GM21360 (cell line): ENCODE measurements around the gene SLC25A6.
"Not testable (repeated sequence)": the region's sequence is repeated elsewhere in the genome, so short reads cannot be mapped to it uniquely, and the experiment has no call there.

Source experiments
- ATAC-seq: cut with Tn5 transposase; IDR thresholded peaks from one replicate; pipeline ENCODE4 v1.9.1; 2021; ENCODE audit warnings: mild to moderate bottlenecking, moderate library complexity; ENCODE audit not compliant: unreplicated experiment

The SLC25A6 gene

DNA sequence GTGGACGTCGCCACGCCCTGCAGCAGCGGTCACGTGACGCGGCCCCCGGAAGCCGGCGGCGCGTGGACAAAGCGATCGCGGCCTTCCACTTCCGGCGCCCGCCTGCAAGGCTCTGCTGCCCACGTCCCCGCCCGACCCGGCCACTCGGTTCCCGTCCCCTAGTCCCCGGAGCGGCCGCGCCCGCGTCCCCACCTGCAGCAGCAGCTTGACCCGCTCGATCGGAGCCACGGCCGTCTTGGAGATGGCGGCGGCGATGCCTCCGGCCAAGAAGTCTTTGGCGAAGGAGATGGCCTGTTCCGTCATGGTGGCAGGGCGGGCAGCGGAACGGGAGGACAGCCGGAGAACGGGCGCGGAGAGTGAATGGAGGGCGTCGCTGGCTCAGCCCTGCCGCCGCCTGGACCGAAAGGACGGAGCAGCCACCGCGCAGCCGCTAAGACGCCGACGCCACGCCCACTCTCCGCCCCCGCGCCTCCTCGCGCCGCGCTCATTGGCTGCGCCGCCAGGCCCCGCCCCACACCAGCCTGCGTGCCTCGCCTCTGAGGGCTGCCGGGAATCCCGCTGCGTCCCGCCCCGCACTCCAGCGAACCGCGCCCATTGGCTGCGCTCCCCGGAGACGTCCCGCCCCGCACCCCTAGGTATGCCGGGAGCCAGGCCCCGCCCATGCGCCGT is at the start of gene SLC25A6:
Gene SLC25A6 (minus strand): TSS at position 407 of the 669 bp plus-strand sequence. CDS start 104 bp downstream, at position 303.
- peak; percentile 95 for ATAC-seq

DNA sequence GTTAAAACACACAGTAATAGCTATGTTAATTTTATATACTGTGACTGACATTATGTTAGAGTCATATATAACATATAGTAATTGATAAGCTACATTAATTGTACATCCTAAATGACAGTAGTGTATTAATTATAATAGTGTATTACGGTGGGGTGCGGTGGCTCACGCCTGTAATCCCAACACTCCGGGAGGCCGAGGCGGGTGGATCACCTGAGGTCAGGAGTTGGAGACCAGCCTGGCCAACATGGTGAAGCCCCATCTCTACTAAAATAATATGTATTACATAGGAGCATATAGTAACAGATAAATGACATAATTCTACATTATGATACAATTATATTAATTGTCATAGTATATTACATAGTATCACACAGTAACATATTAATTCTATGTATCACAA is 48.6 kb upstream of the SLC25A6 start:
- ATAC-seq, result no peak

DNA sequence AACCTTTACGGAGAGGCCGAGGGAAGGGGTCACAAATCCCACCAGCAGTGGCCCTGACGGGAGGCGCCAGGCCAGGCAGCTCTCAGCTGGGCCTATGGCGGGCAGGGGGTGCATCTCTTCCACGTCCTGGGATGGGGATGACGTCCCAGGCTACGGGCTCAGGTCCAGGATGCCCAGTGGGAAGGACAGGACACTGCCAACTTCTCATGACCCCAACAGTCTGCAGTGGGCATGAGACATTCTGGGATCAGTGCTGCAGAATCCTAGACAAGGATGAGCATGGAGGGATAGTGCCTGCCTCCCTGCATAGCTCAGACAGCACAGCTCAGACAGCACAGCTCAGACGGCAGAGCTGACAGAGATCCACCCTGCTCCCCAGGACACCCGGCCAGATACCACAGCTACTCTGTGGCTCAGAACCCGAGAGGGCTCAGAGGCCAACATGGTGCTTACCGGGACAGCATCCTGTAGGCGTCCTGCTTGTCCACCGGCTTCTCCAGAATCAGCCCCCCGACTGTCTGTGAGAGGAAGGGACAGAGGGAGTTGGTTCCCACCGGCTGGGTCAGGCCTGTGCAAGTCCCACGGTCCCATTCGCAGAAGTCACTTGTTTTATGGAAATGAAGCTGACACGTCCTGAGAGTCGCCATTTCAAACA is 43.5 kb upstream of the SLC25A6 start:
- no peak for ATAC-seq

DNA sequence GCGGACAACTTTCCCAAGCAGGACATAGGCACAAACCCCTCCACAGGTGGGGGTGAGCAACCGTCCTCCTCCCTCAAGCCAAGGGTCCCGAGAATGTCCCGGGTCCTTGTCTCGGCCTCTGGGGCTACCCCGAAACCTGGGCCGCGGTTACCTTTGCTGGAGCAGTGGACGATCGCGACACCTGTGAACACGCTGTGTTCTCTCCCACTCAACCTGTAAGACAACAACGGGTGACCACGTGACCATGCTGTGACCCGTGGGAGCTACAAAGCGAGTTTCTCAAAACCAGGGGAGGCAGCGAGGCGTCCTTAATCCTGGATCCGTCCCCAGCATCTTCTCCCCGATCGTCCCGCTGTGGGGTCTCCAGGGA is 42.9 kb upstream of the SLC25A6 start:
- no peak for ATAC-seq

DNA sequence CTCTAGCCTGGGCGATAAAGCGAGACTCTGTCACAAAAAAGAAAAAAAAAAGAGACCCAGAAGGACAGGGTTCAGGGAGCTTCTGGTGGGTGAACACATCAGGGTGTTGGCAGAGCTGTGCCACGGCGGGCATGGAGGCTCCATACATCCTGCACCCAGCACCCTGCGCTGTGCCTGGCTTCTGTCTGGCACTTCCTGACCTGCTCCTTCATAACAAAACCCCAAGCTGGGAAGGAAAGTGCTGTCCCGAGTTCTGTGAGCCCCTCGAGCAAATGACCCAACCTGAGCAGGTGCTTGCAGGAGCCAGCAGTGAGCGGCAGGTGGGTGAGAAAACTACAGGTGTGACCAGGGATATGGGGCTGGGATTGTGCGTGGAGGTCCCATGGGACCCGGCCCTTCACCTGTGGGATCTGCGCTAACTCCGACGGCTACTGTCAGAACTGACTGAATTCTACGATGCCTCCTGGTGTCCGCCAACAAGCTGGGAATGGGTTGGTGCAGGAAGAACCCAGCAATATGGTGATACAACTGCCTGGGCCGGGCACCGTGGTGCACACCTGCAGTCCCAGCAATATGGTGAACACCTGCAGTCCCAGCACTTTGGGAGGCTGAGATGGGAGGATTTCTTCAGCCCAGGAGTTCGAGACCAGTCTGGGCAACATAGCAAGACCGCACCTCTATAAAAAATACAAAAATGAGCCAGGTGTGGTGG is 41.9 kb upstream of the SLC25A6 start:
- ATAC-seq, result no peak

DNA sequence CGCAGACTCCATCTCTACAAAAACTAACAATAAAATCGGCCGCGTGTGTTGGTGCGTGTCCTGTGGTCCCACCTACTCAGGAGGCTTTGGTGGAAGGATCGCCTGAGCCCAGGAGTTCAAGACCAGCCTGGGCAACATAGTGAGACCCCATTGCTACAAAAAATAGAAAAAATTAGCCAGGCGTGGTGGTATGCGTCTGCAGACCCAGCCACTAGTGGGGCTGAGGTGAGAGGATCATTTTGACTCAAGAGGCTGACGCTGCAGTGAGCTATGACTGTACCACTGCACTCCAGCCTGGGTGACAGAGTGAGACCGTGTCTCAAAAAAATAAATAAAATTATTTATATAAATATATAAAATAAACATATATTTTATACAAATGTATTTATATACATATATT is 38.5 kb upstream of the SLC25A6 start:
- ATAC-seq, result no peak

DNA sequence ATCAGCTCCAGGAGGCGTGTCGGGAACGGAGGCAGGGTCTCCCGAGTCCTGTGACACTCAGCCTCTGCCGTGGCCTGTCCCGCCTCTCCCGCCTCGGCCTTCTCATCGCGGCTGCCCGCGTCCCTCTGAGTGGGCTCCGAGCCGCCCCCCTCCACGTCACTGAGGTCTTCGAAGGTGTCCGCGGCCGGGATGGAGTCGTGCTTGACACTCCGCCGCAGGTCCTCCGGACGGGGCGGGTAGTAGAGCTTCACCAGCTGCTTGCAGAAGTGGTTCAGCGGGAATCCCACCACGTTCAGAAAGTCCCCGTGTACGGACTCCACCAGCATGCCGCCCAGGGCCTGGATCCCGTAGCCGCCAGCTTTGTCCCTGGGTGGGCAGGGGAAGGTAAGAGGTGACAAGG is 35.8 kb upstream of the SLC25A6 start:
- no peak for ATAC-seq

DNA sequence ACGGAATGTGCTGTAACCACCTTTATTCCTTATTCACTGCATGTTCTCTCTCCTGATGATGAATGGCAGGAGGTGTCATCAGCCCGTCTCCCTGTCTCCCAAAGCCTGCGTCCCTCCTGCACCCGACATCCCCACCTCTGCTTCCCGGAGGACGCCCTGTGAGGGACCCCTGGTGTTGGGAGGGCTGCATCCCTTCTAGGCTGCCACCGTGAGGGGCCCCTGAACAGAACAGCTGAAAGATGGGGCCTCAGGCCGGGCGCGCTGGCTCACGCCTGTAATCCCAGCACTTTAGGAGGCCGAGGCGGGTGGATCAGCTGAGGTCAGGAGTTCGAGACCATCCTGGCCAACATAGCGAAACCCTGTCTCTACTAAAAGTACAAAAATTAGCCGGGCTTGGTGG is 34.4 kb upstream of the SLC25A6 start:
- ATAC-seq, result not testable (repeated sequence)

DNA sequence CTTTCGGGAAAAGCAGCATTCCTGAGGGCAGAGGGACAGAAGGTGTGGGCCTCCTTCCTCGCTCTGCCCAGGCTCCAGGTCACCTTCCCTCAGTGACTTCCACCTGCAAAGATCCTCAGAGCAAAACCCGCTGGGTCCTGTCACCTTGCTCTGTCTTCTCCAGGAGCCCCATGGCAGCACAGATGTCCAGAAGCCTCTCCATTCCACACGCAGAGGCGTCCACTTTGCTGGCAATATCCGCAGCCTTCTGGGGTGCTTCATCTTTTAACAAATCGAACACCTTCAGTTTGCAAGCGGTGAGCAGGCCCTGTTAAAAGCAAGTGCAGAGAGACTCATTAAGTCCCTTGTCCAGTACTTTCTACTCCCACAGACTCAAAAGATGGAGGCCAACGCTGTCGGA is 33.5 kb upstream of the SLC25A6 start:
- no peak for ATAC-seq

DNA sequence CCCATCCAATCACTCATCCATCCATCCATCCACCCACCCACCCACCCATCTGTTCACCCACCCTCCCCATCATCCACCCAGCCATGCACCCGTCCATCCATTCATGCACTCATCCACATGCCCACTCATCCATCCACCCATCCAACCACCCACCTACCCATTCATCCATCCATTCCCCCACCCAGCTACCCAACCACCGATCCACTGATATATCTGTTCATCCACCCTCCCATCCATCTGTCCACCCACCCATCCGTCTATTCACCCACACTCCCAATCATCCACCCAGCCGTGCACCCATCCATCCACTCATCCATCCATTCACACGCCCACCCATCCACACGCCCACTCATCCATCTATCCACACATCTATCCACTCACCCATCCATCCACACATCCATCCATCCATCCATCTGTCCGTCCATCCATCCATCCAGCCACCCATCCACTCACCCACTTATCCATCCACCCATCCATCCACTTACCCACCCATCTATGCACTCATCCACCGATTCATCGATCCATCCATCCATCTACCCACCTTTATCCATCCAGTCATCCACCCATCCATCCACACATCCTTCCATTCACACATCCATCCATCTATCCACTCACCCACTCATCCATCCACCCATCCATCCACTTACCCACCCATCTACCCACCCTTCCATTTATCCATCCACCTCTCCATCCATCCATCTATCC is 32.4 kb upstream of the SLC25A6 start:
- no peak for ATAC-seq

DNA sequence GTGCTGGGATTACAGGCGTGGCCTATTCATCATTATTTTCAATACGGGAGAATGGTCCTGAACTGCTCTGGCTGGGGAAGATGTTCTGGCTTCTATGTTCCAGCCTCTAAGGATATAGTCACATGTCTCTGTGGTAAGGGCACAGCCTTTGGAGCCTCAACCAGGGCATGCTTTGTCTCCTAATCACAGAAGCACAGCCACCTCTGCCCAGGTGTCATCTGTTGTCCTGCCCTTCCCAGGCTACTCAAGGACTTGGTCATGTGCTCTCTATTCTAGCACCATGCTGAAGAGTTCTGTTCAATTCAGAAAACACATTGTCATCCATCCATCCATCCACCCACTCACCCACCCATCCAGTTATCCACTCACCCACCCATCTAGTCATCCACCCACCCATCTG is 31.3 kb upstream of the SLC25A6 start:
- ATAC-seq, result no peak

DNA sequence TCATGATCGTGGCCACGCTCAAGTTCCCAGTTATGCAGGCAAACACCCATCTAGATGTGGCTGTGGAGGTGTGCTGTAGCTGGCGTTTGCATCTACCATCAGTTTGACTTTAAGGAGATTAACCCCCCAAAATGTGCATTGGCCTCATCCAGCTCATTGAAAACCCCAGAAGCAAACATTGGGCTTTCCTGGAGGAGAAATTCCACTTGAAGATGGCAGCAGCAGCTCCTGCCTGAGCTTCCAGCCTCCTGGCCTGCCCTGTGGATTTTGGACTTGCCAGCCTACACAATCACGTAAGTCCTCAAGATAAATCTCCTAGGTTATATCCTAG is 30.2 kb upstream of the SLC25A6 start:
- ATAC-seq, result no peak

DNA sequence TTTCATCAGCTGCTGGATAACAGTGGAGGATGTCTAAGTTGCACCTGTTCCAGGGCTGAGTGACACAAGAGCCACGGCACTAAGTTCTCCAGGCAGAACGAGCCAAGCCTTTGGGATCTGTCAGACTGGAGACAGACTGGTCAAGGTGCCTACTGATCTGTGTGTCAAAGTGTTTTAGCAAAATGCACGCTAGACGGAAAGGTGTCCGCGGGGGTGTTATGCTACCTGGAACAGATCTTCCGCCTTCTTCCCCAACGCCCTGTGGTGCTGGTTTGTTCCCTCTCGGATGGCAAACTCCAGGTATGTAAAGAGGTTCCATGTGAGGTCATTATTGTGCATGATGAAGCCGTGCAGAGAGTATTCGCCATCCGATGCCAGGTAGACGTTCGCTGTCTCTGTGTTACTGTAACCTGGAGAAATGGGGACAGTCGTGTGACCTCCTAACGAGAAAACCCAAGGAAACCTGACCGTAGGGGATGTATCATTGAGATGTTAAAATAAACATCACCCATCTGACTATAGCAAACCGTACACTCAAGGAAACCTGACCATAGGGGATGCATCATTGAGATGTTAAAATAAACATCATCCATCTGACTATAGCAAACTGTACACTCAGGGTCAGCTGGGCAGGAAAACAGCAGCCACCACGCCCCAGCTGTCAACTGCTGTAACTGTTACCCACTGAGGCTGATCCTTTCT is 29.7 kb upstream of the SLC25A6 start:
- ATAC-seq, result no peak

DNA sequence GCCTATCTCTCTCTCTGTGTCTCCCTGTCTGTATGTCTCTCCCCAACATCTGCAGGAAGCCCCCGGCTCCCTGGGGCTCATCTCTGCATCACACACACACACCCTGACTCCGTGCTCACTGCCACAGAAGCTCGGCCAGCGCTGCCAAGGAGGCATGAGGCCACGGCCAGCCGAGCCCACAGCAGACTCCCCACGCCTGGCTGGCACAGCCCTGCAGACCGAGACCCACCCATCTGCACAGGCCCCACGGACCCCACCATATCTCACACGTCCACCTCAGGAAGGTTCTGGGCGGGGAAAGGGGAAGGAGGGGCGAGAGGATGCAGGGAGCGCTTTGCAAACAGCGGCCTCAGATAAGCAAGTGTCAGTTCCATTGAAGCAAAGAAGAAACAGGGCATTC is 28.5 kb upstream of the SLC25A6 start:
- ATAC-seq, result no peak

DNA sequence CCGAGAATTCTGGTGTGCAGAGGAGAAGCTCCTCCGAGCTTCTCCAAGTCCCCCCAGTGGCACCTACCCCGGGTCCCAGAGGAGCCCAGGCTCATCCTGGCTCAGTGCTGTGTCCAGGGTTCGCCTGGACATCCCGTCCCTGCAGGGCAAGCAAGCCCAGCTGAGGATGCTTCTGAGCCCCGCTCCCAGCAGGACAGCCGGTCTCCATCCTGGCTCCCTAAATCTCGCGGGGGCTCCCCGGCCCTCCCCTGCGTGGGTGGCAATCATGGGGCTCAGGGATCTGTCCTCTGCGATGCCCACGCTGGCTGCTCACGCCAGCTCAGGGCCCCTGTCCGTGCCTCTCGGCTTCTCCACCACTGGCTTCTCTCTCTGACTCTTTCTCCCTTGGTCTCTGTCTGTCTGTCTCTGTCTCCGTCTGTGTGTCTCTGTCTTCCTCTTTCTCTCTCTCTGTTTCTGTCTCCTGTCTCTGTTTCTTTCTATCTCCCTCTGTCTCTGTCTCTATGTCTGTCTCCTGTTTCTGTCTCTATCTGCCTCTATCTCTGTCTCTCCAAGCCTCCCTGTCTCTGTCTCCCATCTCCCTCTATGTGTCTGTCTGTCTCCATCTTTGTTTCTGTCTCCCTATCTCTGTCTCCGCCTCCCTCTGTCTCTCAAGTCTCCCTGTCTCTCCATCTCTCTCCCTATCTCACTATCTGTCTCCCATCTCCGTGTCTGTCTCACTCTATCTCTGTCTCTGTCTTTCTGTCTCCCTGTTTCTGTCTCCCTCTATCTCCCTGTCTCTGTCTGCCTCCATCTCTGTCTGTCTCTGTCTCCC is 27.8 kb upstream of the SLC25A6 start:
- ATAC-seq, result no peak

DNA sequence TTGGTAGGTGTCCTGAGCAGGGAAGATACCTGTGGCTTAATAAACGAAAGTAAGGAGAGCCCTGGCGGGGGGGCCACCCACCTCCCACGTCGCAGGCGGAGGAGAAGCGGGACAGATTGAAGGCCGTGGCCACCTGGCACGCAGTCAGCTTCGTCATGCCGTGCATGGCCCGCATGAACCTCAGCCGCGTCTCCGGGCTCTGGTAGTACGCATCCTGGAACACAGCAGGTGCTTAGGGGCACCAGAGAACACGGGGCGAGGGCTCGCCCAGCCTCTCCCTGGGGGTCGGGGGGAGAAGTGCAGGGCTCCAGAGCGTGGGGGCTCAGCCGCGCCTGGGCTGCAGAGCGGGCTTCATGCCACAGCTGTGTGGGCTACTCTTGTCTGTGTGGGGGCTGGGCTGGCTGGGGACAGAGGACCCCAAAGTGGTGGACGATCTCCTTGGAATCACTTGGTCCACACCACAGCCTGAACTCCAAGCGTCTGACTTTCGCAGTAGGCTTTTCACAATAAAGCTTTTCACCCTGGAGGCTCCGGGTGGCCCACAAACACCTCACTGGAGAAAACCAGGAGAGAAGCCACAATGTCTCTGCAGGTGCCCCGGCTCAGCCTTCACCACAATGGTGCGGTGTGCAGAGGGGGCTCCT is 27.1 kb upstream of the SLC25A6 start:
- no peak for ATAC-seq

DNA sequence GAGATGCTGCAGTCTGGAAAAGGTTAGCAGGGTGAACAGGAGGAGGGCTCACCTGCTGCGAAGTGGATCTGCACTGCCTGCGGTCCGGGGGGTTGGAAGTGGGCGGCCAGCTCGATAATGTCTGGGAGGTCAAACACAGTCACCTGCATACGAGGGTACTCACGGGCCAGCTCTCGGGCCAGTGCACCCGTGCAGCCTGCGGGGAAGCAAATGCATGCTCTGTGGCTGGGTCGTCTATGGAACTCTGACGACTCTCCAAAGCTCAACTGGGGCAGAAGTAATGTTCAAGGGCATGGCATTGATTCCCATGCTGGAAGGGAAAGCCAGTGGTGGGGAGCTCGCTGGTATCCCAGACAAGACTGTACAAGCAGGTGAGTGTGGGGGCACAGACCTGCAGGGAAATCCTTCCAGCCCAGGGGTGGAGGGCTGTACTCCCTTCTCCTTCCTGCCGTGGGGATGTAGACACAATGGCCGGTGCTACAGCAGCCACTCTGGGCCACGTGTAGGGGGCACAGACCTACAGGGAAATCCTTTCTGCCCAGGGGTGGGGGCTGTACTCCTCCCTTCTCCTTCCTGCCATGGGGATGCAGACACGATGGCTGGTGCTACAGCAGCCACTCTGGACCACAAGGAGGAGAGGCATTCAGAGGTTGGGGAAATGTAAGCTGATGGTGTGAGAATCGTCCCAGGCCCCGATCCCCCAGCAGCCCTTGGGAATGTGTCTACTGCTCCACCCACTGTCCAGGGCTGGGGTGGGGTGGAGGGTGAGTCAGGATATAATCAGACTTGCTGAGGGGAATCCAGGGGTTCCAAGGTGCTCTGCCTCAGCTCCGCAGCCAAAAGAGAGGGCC is 26.2 kb upstream of the SLC25A6 start:
- no peak for ATAC-seq

DNA sequence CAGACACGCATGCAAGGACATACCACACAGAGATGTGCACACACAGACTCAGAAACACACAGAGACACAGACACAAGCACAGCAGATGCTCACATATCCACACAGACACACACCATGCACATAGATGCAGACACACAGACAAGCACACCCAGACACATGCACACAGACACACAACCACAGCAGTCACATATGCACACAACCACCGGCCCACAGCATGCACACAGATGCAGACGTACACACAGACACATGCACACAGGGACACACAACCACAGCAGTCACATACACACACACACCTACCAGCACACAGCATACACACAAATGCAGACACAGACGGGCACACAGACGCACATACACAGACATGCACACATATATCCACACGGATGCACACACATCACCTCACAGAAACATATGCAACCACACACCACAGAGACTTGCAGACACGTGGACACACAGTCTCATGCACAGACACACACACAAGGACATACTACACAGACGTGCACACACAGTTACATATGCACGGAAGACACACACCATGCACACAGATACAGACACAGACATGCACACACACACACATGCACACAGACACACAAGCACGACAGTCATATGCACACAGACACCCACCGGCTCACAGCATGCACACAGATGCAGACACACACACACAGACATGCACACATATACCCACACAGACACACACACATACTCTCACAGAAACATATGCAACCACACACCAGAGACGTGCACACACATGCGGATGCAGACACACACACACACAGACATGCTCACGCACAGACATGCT is 25.2 kb upstream of the SLC25A6 start:
- ATAC-seq, result no peak
